ENCODE measurements around the gene PNPLA5. TPM values are rescaled to one million over a fixed set of nuclear protein-coding genes. Genes with fewer than 3 reads are reported as not detected.

The PNPLA5 gene
- total RNA-seq, 2 donors from 2014 or later = not detected

DNA sequence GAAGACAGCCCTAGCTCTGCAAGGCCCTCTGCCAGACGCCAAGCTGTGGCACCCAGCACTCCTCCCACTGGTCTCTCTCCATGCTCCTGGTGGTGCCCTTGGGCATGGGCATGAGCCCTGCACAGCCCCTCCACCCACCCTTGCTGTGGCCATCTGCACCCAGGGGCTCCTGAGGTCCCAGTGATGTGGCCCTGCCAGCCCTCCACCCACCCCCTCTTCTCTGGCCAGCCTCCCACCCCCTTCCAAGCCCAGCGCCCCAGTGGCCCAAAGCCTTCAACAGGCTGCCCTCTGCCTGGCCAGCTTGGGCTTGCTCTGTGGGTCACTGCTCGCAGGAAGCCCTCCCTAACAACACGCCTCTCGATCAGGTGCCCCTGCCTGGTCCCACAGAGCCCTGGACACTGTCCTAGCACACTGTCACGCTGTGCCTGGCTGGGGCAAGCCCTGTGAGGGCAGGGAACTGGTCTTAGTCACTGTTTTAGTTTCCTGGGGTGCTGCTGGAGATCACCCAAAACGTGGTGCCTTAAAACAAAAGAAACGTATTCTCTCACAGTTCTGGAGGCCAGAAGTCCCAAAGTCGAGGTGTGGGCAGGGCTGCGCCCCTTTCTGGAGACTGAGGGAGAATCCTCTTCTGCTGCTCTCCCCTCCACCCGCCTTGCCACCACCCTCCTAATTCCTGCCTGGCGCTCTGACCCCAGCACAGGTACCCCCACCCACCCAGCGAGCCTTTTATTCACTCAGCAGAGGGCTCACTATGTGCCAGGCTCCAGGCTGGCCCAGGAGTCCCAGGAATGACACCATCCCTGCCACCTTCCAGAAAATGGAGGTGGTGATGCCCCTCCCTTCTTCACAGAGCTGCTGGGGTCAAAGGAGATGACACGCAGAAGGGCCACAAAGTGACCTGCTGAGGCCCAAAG, 44.2 kb downstream of the PNPLA5 start:
- Histone ChIP-seq H3K36me3 (no peaks in the 10 kb centered on the region), H3K27me3 (replicated peaks; ENCODE audit: insufficient read depth) (no peaks in the 10 kb centered on the region), H3K27ac (no peak overlapping the region), H3K4me1 (ENCODE audit: control insufficient read depth in 1 of 2, low read depth in 2 of 2) (no peaks in the 10 kb centered on the region), H3K4me3 (no peak overlapping the region), H3K9me3 (no peaks in the 10 kb centered on the region)
- ATAC-seq (ENCODE audit: insufficient number of reproducible peaks, low FRiP score, low read depth) (no peak), DNase-seq (ENCODE audit: low spot score) (no peak)
- TF ChIP-seq, protein P1, sequence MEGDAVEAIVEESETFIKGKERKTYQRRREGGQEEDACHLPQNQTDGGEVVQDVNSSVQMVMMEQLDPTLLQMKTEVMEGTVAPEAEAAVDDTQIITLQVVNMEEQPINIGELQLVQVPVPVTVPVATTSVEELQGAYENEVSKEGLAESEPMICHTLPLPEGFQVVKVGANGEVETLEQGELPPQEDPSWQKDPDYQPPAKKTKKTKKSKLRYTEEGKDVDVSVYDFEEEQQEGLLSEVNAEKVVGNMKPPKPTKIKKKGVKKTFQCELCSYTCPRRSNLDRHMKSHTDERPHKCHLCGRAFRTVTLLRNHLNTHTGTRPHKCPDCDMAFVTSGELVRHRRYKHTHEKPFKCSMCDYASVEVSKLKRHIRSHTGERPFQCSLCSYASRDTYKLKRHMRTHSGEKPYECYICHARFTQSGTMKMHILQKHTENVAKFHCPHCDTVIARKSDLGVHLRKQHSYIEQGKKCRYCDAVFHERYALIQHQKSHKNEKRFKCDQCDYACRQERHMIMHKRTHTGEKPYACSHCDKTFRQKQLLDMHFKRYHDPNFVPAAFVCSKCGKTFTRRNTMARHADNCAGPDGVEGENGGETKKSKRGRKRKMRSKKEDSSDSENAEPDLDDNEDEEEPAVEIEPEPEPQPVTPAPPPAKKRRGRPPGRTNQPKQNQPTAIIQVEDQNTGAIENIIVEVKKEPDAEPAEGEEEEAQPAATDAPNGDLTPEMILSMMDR (IDR thresholded peaks at IDR 0.05) = no peak

DNA sequence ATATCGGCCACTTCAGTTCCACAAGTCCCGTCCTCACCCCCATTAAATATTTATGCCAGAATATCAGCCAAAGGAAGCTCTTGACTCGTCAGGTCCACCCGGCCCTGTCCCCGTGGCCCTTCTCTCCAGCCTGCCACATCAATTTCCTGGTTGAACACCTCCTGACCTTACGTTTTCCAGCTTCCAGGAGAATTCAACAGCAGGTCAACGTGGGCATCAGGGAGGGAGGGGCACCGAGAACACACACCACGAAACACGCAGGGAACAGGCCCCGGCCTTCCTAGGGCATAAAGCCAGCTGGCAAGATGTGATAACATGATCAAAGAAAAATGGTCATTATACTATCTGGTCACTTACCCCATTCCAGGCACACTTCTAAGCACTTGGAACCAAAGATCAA, 44.8 kb downstream of the PNPLA5 start:
- no peak for DNase-seq (ENCODE audit: low spot score)
- ATAC-seq (ENCODE audit: insufficient number of reproducible peaks, low FRiP score, low read depth) = no peak
- no peaks in the 10 kb centered on the region for H3K9me3 ChIP-seq

GRCh38 chr22:43845981-43846380, 45.8 kb downstream of the PNPLA5 start:
- ATAC-seq (ENCODE audit: insufficient number of reproducible peaks, low FRiP score, low read depth) (no peak), DNase-seq (ENCODE audit: low spot score) (no peak)
- Histone ChIP-seq H3K36me3 (no peaks in the 10 kb centered on the region), H3K4me3 (no peak overlapping the region), H3K27ac (no peak overlapping the region), H3K9me3 (no peaks in the 10 kb centered on the region), H3K4me1 (ENCODE audit: control insufficient read depth in 1 of 2, low read depth in 2 of 2) (no peaks in the 10 kb centered on the region), H3K27me3 (replicated peaks; ENCODE audit: insufficient read depth) (no peaks in the 10 kb centered on the region)
- TF ChIP-seq, protein P1 (IDR thresholded peaks at IDR 0.05) = no peak

More for the DNA sequence above, 44.8 kb downstream of the PNPLA5 start:
- TF ChIP-seq, protein P1 (IDR thresholded peaks at IDR 0.05) = no peak
- Histone ChIP-seq H3K27me3 (replicated peaks; ENCODE audit: insufficient read depth) (no peaks in the 10 kb centered on the region), H3K36me3 (no peaks in the 10 kb centered on the region), H3K4me1 (ENCODE audit: control insufficient read depth in 1 of 2, low read depth in 2 of 2) (no peaks in the 10 kb centered on the region), H3K27ac (no peak overlapping the region), H3K4me3 (no peak overlapping the region)

DNA sequence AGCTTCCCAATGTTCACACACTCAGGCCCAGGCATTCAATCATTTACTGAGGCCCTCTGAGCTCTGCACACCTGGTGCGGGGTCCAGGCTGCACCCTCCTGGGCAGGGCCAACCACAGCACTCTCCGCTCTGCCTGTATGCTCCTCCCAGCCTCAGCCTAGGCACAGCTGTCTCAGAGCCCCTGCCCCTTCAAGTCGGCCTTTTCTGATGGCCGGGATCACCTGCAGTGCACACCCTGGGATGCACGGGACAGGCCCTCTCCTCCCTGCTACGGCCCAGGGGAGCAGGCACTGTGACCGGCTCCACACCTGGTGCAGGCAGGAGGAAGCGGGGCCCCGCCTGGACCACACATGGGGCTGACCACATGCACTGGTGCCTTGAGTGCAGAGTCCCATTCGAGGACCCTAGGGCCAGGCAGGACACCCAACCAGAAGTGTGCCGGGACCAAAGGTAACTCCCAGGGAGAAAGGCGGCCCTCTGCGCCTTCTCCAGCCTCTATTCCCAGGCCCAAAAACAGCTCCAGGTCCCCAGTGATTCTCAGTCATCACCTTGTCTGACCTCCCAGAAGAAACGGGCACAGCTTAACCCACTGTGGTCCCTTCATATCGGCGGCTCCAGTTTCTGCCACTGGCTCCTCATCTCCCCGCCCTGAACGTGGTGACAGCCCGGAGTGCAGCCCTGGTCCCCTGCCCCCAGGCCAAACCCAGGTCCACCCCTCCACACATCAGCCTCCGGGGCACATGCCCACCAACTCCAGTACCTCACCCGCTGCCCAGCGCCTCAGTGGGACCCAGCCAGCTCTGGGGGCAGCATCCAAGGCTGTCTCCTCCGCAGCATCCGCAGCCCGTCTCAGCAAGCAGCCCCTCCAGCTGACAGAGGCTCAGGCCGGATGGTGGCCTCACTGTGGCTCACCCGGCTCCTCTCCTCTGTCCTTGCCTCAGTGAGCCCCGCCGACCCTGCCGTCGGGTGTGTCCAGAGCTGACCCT, 47.0 kb downstream of the PNPLA5 start:
- no peak overlapping the region for H3K4me3 ChIP-seq
- H3K27me3 ChIP-seq (replicated peaks; ENCODE audit: insufficient read depth) = no peaks in the 10 kb centered on the region
- H3K9me3 ChIP-seq = no peaks in the 10 kb centered on the region
- no peak for ATAC-seq (ENCODE audit: insufficient number of reproducible peaks, low FRiP score, low read depth)
- H3K27ac ChIP-seq = no peak overlapping the region
- no peaks in the 10 kb centered on the region for H3K4me1 ChIP-seq (ENCODE audit: control insufficient read depth in 1 of 2, low read depth in 2 of 2)
- TF ChIP-seq, protein P1 (IDR thresholded peaks at IDR 0.05) = no peak
- DNase-seq (ENCODE audit: low spot score) = no peak
- no peaks in the 10 kb centered on the region for H3K36me3 ChIP-seq
